ENCODE results near the gene COG1.

The COG1 gene

DNA sequence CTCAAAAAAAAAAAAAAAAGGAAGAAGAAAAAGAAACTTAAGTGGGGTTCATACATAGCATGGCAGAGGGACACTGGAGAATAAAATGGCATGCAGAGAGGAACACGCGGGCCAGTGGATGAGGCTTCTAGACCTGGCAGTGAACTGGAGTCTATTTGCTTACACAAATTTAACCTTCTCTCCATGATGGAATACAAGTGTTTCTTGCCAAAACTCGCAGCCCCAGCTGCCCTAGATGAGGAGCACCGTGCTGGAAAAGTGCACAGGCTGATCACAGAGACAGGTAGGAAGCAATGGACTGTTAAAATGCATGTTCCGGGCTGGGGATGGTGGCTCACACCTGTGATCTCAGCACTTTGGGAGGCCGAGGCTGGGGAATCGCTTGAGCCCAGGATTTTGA lies 18.7 kb upstream of the COG1 start:
- DNase-seq, result no peak

DNA sequence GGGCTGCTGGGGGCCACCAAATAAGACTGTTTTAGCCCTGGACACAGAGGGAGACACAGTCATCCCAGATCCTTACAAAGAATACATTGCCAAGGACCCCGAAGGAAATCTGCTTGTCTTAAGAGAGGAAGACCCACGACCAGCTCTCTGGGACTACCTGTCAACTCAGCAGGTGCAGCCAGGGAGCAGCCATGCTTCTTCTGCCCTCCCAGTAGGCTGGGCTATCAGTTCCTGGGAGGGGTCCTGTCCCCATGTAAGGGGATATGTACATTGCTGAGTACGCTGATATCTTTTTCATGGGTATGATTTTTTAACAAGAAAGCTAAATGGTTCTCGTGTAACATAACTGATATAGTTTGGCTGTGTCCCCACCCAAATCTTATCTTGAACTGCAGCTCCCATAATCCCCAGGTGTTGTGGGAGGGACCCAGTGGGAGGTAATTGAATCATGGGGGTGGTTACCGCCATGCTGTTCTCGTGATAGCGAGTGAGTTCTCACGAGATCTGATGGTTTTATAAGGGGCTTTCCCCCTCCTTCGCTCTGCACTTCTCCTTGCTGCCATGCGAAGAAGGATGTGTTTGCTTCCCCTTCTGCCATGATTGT lies 16.8 kb upstream of the COG1 start:
- no peak for DNase-seq

GRCh38 chr17:73179387-73179786 lies 13.5 kb upstream of the COG1 start:
- no peak for DNase-seq

GRCh38 chr17:73179878-73180277 lies 13.0 kb upstream of the COG1 start:
- no peak for DNase-seq

- no peak for DNase-seq
These were observed 10.1 kb upstream of the COG1 start for GRCh38 chr17:73182616-73183310.

DNA sequence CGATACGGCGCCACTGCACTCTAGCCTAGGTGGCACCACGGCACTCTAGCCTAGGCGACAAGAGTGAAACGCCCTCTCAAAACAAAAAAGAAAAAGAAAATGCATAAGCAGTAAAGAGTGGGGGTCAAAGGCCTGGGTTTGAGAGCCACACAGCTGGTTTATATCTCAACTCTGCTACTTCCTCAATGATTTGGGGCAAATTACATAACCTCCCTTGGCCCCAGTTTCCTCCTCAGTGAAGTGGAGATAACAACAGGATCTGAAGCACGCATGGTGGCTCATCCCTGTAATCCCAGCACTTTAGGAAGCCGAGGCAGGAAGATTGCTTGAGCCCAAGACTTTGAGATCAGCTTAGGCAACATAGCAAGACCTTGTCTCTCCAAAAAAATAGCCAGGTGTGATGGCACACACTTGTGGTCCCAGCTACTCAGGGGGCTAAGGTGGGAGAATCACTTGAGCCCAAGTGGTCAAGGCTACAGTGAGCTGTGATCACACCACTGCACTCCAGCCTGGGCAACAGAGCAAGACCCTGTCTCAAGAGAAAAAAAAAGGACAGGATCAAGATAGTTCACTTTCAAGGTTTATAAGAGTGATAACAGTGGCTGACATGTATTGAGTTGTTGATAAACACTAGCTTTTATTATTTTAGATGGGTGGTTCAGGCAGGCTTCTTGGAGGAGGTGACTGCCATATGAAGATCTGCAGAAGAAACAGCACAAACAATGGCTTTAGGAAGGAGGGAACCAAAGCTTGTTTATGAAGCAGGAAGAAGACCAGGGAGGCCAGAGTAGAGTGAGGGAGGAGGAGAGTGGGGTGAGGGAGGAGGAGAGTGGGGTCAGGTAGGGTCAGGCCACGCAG lies 8.5 kb upstream of the COG1 start:
- no peak for DNase-seq

- DNase-seq, result no peak
These were observed 6.4 kb upstream of the COG1 start for GRCh38 chr17:73186283-73187050.

GRCh38 chr17:73187203-73187769 lies 5.6 kb upstream of the COG1 start:
- DNase-seq, result no peak

DNA sequence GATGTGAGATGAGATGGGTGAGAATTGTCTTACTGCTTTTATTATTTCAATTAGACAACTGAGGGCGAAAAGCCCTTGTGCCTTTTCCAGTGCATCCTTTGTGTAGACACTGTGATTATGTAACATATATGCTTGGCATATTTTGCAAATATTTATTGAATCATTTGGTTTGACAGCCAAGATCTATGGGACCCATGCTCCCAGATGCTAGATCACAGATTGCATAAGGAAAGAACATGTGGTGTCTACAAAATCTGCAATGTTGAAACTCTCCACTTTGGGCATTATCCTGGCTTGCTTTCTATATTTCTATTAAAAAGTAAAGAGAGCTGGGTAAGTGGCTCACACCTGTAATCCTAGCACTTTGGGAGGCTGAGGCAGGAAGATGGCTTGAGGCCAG lies 4.8 kb upstream of the COG1 start:
- no peak for DNase-seq

DNA sequence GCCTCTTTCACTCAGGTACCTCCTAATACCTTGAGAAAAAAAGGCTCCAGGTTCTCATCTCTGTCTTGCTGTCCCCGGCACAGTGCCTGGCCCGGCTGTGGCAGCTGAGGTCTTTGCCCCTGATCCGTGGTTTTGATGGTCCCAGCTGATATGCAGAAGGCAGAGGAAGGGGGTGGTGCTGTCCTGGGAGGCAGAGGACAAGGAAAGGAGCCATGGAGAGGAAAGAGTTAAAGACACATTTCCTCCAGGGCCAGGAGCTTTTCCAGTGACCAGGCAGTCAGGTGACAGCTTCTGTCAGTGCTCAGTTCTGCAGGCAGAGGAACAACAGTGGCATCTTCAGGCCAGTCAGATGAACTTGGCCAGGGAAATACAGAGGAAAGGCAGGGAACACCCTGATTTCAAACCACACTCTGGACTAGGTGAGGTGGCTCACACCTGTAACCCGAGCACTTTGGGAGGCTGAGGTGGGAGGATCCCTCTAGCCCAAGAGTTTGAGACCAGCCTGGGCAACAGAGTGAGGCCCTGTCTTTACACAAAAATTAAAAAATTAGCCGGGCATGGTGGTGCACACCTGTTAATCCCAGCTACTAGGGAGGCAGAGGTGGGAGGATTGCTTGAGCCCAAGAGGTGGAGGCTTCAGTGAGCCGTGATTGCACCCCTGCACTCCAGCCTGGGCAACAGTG lies 3.3 kb upstream of the COG1 start:
- no peak for DNase-seq

GRCh38 chr17:73191443-73192205 lies 1.2 kb upstream of the COG1 start:
- peak; percentile 25 to 70 (median 54) for DNase-seq

GRCh38 chr17:73192206-73192893 lies 505 bp upstream of the COG1 start:
- DNase-seq, result peak in 5 of 6 experiments; percentile 64 to 88 (median 81)

DNA sequence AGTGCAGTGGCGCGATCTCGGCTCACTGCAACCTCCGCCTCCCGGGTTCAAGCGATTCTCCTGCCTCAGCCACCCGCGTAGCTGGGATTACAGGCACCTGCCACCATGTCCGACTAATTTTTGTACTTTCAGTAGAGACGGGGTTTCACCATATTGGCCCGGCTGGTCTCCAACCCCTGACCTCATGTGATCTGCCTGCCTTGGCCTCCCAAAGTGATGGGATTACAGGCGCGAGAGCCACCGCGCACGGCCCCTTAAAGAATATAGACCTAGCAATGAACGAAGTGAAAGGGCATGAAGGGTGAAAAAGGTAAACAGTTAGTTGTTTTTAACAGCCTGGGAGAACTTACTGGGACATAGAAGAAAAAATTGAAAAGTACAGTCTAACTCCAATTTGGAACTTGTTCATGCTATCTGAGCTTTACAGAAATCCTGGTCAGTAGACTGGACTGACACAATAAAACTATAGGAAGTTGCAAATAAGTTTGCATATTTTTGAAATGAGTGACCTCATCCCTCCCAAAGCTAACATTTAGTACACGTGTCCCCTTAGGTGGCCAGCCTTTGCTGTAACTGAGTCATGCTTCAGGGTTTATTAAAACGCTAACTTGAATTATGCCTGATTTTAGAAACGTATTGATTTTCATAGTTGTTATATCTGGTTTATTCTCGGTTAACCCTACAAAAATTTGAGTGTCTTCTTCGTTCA lies 1.8 kb downstream of the COG1 start:
- DNase-seq, result no peak

- no peak for DNase-seq
These were observed 3.6 kb downstream of the COG1 start for GRCh38 chr17:73196500-73196899.

GRCh38 chr17:73197161-73197560 lies 4.3 kb downstream of the COG1 start:
- no peak for DNase-seq

- no peak for DNase-seq
These were observed 5.5 kb downstream of the COG1 start for GRCh38 chr17:73198201-73198929.

DNA sequence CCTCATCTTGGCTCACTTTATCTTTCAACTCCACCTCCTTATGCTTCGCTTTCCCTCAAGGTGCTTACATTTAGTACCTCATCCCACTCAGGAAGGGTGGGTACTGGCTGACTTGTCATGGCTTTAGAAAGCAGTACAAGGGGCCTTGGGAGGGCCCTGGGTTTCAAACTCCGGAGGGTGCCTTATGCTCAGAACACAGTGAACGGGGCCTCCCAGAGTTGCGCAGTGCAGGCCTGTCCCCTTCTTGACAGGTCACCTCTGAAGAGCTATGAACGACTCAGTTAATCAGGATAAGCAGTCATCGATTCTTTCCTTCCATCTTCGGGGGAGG lies 6.0 kb downstream of the COG1 start:
- no peak for DNase-seq

- DNase-seq, result no peak
These were observed 7.0 kb downstream of the COG1 start for GRCh38 chr17:73199751-73200317.

GRCh38 chr17:73200476-73200875 lies 7.6 kb downstream of the COG1 start:
- DNase-seq, result no peak
